HG02588 (cell line): ENCODE results near the gene SMARCE1.

Experiments
- ATAC-seq: cut with Tn5 transposase; IDR thresholded peaks from one replicate; pipeline ENCODE4 v1.9.1; 2021; ENCODE audit warnings: mild to moderate bottlenecking, moderate library complexity; ENCODE audit not compliant: unreplicated experiment

The SMARCE1 gene

GRCh38 chr17:40646791-40647623 is 611 bp downstream of the SMARCE1 start:
- no peak for ATAC-seq

- no peak for ATAC-seq
Measured at GRCh38 chr17:40645943-40646342, 1.7 kb downstream of the SMARCE1 start.

GRCh38 chr17:40645291-40645690 is 2.3 kb downstream of the SMARCE1 start:
- no peak for ATAC-seq

DNA sequence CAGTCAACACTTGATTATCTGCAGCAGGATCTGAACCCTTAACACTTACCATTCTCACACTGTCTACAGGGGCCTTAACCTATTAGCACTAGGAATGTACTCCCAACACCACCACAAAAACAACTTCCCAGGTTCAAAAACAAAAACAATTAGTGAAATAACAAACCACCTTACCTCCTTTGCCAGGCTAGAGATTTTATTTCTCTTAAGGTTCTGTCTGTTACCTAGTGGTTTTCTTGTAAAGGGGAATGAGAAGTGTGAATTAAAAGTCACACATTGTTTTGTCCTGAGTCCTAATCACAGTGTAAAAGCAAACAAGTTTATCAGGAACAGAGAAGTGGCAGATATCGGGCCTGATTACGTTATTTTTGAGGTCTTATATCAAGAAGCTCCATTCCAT is 9.7 kb downstream of the SMARCE1 start:
- ATAC-seq: no peak

- ATAC-seq: no peak
Measured at GRCh38 chr17:40633871-40634270, 13.7 kb downstream of the SMARCE1 start.

DNA sequence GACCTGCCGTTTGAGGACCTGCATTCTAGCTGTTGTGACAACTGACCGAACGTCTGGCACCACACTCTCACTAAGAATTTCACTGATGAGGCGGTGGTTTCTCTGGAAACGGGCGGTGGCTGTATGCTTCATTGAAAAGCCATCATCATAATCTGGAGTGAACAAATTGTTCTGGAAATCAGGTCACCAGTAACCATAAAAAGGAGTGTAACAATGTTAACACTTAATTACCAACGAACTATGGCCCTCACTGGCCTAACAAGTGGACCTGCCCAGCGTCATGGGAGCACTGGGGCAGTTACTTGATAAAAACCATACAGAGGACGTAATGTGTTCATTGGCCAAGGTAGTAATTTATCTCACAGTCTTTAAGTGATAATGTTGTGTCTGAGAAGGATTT is 15.4 kb downstream of the SMARCE1 start:
- no peak for ATAC-seq

- ATAC-seq: no peak
Measured at GRCh38 chr17:40629842-40630241, 17.8 kb downstream of the SMARCE1 start.

DNA sequence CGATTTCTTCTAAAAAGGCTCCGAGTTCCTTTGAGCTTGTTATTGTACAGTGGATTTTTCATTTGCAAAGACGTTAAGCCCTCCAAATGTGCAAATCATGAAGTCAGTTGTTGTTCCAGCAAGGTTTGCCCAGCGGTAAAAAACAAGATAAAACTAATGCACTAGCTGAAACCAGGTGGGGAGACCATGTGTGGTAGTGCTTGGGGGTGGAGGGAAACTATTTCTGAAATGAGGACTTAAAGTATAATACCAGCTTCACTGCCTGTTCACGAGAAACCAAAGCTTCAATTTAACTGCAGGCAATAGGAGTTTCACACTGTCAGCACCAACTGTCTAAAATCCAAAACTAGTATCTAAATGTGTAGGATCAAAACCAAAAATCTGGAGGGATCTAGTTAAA is 22.3 kb downstream of the SMARCE1 start:
- no peak for ATAC-seq

GRCh38 chr17:40623419-40624210 is 24.0 kb downstream of the SMARCE1 start:
- ATAC-seq: no peak

GRCh38 chr17:40622509-40622928 is 25.1 kb downstream of the SMARCE1 start:
- no peak for ATAC-seq

- no peak for ATAC-seq
Measured at GRCh38 chr17:40621578-40621977, 26.0 kb downstream of the SMARCE1 start.

GRCh38 chr17:40621019-40621418 is 26.6 kb downstream of the SMARCE1 start:
- ATAC-seq: no peak

DNA sequence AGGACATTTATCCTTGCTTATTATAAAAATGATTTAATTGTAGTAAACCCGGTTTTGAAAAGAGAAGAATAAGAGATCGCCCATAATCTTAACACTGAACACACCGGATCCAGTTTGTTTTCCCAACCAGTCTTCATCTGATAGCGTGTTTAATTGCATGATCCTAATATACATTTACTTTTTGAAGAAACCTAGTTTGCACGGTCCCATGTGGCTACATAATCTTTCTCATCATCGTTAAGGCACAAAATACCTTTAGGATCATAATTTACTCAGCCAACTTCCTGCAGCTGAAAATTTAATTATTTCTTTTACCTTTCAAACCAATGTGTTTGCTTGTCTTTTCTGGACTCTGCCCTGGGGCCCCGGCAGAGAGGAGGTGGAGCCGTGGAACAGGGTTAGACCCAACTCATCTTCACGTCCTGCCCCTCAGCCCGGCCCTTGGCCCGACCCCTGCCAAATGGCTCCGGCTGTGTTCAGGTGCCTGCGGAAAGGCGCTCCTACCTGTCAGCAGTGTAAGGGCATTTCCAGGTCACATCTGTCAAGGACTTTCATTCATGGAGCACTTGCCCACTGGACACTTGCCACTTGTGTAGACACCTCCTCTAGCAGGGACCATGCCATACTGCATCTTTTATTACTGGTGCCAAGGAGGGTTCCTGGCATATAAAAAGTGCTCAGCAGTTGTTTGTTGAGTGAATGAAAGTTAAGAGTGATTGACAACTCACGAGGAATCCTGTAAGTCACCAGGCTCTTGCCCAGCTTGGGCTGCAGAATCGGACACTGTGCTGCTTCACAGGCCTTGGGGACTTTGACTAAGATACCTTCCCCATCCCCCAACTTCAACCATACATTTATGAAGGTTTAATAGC is 28.6 kb downstream of the SMARCE1 start:
- no peak for ATAC-seq

DNA sequence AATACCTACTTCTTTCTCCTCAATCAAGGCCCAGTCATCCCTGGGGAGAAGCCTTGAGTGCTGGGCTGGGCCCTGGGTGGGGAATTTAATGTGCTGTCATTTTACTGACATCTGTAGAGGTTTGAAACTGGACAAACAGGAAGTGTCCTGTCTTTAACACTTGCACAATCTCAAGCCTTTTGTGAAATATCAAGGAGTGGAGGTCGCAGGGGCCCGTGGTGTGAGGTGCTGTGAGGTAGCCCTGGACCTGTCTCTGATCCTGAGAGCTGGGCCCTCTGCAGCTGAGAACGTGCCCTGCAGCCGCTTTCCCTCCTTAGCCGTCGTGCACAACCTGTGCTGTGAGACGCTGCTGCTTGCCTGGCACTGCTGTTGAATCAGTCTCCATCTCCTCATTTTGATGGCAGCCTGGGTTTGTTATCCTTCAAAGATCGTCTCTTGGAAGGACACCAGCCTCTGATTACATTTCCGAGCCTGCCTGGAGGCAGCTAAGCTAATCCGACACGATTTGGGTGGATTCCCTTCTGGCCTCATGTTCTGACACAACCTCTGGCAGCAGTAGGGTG is 29.9 kb downstream of the SMARCE1 start:
- ATAC-seq: no peak

- no peak for ATAC-seq
Measured at GRCh38 chr17:40616592-40616991, 31.0 kb downstream of the SMARCE1 start.

DNA sequence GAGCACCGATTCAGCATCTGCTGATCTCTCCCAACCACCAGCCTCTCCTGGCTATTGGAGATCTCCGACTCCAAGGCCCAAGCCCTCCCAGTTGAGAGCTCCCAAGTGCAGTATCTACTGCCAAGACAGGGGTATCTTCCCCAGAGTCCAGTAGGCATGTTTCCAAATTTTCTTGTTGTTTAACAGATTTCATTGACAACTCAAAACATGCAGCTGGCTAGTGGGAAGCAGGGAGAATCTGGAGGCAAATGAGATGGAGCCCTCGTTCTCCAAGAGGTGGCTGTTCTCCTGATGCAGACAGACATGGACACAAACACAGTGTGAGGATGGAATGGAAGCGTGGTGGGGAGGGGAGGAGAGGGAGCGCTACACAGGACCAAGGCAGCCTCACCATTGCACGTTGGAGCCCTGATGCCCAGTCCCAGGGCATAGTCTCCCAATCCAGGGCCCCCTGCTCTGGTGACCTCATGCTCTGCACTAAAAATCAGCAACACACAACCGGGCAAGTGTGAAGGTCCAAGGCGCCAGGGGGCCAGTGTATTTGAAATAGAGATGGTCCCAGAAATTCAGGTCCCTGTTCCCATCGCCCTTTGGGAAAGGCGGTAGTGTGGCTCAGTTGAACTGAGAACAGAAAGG is 31.7 kb downstream of the SMARCE1 start:
- ATAC-seq: no peak

DNA sequence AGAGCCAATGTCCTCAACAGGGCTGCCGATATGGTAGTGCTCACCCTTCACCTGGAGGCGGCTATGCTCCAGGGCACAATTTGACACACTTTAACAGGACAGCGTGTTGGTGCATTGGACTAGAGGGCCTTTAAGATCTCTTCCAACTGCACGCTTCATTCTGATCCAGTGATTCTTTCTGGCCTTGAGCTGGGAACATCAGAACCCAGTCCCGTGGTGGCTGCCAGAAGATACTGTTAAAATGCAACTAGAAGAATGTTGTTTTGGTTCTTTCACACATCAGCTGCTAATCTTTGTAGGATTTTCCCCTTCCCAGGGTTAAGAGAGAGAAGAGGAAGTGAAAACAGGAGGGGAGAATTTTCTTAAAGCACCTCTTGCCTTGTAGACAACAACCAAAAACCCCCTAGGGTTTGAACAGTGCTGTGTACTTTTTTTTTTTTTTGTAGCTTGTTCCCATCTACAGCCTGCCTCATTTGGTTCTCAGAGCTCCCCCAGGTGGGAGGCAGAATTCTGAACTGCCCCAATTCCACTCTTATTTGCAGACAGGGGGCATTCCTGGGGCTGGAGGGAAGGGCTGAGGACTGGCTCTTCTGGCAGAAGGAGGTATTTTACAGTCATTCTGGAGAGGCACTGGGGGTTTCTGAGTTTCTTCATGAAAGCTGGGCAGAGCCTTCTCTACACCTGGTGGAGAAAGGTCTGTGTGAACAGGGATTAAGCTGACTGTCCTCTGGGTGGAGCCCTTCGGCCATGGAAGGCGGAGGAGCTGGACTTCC is 32.4 kb downstream of the SMARCE1 start:
- ATAC-seq: peak; percentile 66

- ATAC-seq: no peak
Measured at GRCh38 chr17:40614431-40615067, 33.1 kb downstream of the SMARCE1 start.
